Epithelial cell of proximal tubule (primary cell): ENCODE results near the gene TCF25. TPM values are rescaled to one million over a fixed set of nuclear protein-coding genes. Genes with fewer than 3 reads are reported as not detected.
"Not testable (repeated sequence)": the region's sequence is repeated elsewhere in the genome, so short reads cannot be mapped to it uniquely, and the experiment has no call there.

Experiments used
- DNase-seq: peaks from one replicate; pipeline ENCODE4 v3.0.0-alpha.2; 2011; ENCODE audit warnings: low read depth
- H3K4me3 ChIP-seq: 2 replicates; pipeline ENCODE4 v1.5.1; 2011; ENCODE audit warnings: low read depth, mild to moderate bottlenecking, low read length
- total RNA-seq: library from RNA; depleted of rRNA; stranded (reverse); fragments of >200 nt; gene quantifications from 2 replicates; pipeline ENCODE4 v1.2.3, GENCODE V29; 2015
- TF ChIP-seq, protein P1 (sequence below): conservative IDR thresholded peaks from 2 replicates; pipeline ENCODE4 v1.5.1; 2012; ENCODE audit warnings: low read depth, mild to moderate bottlenecking, low read length

TCF25 gene, protein sequence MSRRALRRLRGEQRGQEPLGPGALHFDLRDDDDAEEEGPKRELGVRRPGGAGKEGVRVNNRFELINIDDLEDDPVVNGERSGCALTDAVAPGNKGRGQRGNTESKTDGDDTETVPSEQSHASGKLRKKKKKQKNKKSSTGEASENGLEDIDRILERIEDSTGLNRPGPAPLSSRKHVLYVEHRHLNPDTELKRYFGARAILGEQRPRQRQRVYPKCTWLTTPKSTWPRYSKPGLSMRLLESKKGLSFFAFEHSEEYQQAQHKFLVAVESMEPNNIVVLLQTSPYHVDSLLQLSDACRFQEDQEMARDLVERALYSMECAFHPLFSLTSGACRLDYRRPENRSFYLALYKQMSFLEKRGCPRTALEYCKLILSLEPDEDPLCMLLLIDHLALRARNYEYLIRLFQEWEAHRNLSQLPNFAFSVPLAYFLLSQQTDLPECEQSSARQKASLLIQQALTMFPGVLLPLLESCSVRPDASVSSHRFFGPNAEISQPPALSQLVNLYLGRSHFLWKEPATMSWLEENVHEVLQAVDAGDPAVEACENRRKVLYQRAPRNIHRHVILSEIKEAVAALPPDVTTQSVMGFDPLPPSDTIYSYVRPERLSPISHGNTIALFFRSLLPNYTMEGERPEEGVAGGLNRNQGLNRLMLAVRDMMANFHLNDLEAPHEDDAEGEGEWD
- total RNA-seq = 118 and 192 TPM in 2 replicates

DNA sequence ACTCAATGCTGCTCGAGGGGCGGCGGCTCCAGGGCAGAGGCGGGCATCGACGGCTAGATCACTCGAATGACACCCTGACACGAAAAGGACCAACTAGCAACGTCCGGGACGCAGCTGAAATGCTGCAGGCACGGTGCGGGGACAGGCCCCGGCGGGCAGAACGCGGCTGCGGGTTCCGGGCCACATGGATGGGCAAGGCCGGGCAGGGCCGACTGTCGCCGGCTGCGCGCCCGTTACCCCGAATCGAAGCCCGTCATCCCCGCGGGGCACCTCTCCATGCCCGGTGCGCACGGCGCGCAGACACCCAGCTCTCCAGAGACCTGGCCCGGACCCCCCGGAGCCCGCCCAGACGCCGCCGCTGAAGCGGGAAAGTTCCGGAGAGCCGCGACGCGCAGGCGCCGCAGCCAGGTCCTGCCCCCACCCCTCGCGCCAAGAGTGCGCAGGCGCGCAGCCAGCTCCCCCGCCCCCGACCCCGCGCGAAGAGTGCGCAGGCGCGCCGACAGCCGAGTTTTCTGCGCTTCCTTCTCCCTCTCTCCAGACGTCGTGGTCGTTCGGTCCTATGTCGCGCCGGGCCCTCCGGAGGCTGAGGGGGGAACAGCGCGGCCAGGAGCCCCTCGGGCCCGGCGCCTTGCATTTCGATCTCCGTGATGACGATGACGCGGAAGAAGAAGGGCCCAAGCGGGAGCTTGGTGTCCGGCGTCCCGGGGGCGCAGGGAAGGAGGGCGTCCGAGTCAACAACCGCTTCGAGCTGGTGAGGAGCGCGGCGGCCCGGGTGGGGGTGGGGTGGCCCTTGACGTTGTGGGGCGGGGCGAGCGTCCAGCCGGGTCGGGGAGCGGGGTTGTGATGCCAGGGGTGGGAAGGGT is at the start of gene TCF25:
Gene TCF25 (plus strand): TSS at position 484 of the 863 bp plus-strand sequence. CDS start 76 bp downstream, at position 560.
- no peak for DNase-seq
- H3K4me3 ChIP-seq = peak within 1 kb of the TSS; percentile 98
- TF ChIP-seq, protein P1, sequence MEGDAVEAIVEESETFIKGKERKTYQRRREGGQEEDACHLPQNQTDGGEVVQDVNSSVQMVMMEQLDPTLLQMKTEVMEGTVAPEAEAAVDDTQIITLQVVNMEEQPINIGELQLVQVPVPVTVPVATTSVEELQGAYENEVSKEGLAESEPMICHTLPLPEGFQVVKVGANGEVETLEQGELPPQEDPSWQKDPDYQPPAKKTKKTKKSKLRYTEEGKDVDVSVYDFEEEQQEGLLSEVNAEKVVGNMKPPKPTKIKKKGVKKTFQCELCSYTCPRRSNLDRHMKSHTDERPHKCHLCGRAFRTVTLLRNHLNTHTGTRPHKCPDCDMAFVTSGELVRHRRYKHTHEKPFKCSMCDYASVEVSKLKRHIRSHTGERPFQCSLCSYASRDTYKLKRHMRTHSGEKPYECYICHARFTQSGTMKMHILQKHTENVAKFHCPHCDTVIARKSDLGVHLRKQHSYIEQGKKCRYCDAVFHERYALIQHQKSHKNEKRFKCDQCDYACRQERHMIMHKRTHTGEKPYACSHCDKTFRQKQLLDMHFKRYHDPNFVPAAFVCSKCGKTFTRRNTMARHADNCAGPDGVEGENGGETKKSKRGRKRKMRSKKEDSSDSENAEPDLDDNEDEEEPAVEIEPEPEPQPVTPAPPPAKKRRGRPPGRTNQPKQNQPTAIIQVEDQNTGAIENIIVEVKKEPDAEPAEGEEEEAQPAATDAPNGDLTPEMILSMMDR = no peak

DNA sequence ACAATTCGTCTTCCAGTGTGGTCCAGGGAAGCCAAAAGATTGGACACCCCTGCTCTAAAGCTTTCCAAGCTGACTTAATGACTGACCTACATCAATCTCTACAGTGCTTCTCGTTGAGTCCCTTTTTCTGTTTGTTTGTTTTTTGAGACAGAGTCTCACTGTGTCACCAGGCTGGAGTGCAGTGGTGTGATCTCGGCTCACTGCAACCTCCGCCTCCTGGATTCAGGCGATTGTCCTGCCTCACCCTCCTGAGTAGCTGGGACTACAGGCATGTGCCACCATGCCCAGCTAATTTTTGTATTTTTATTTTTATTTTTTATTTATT is 49.6 kb upstream of the TCF25 start:
- H3K4me3 ChIP-seq, DNase-seq: not testable (repeated sequence)

DNA sequence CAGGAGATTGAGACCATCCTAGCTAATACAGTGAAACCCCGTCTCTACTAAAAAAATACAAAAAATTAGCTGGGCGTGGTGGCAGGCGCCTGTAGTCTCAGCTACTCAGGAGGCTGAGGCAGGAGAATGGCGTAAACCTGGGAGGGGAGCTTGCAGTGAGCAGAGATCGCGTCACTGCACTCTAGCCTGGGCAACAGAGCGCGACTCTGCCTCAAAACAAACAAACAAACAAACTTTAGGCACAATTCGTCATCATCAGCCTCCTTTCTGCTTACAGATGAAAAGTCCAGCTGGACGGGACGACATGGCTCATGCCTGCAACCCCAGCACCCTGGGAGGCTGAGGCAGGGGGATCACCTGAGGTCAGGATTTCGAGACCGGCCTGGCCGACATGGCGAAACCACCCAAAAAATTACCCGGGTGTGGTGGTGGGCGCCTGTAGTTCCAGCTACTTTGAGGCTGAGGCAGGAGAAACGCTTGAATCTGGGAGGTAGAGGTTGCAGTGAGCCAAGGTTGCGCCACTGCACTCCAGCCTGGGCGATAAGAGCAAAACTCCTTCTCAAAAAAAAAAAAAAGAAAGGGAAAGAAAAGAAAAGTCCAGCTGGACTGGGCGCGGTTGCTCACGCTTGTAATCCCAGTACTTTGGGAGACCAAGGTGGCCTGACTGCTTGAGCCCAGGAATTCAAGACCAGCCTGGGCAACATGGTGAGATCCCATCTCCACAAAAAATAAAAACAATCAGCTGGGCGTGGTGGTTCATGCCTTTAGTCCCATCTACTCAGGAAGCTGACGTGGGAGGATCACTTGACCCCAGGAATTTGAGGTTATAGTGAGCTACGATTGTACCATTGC is 46.6 kb upstream of the TCF25 start:
- TF ChIP-seq, protein P1 = no peak
- no peak for DNase-seq
- no peak overlapping the region for H3K4me3 ChIP-seq

DNA sequence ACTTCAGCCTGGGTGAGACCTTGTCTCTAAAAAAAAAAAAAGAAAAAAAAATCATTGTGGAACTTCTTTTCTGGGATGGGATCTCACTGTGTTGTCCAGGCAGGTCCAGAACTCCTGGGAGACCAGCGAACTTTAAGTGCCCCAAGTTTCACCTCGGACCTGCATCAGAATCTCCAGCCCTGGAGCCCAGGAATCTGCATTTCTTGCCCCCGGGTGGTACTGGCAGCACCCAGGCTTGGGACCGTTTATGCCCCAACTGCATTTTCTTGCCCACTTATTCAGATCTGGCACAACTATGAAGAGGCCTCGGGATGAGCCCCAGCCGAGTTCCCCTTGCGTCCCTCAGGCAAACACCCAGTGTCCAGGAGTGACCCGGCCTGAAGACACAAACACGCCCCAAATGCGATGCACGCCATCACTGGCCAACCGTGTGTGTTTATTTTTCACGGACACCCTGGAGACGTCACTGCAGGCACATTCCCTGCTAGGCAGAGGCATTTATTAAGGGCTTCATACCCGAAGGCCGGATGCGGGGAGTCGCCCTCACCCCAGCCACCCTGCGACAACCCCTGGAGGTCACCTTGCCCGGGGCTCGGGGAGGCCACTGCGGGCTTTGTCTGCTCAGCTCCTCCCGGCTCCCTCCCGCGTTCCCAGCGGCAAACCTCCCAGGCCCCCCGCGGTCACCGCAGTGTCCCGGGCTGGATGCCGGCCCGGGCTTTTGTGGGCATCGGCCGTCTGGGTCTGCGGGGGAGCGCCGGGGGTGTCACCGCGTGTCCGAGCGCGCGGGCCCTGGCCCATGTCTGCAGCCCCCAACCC is 45.8 kb upstream of the TCF25 start:
- H3K4me3 ChIP-seq = peak overlapping the region; percentile 62
- TF ChIP-seq, protein P1 = no peak
- DNase-seq = no peak

DNA sequence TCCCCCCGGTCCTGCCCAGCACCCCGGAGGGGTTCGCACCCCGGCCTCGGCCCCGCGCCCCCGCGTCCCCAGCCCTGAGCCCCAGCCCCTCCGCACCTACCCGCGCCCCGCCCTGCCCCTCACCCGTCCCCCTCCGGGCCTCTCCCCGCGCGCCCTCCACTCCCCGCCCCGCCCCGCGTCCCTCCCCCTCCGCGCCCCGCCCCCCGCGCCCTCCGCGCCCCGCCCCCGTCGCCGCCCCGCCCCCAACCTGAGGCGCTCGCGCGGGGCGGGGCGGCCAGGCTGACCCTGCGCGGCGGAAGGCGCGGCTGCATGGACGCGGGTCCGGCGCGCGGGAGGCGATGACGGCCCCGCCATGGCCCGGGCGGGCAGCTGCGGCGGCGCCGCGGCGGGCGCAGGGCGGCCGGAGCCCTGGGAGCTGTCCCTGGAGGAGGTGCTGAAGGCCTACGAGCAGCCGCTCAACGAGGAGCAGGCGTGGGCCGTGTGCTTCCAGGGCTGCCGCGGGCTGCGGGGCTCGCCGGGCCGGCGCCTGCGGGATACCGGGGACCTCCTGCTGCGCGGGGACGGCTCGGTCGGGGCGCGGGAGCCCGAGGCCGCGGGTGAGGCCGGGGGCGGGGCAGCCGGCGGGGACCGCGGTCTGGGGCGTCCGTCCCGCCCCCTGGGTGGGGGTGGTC is 45.1 kb upstream of the TCF25 start, which contains the start of gene SPIRE2:
Gene SPIRE2 (plus strand): TSS at position 277 of the 671 bp plus-strand sequence. CDS start 76 bp downstream, at position 353.
- peak within 1 kb of the TSS; percentile 62 for H3K4me3 ChIP-seq
- TF ChIP-seq, protein P1 = no peak
- DNase-seq = no peak

DNA sequence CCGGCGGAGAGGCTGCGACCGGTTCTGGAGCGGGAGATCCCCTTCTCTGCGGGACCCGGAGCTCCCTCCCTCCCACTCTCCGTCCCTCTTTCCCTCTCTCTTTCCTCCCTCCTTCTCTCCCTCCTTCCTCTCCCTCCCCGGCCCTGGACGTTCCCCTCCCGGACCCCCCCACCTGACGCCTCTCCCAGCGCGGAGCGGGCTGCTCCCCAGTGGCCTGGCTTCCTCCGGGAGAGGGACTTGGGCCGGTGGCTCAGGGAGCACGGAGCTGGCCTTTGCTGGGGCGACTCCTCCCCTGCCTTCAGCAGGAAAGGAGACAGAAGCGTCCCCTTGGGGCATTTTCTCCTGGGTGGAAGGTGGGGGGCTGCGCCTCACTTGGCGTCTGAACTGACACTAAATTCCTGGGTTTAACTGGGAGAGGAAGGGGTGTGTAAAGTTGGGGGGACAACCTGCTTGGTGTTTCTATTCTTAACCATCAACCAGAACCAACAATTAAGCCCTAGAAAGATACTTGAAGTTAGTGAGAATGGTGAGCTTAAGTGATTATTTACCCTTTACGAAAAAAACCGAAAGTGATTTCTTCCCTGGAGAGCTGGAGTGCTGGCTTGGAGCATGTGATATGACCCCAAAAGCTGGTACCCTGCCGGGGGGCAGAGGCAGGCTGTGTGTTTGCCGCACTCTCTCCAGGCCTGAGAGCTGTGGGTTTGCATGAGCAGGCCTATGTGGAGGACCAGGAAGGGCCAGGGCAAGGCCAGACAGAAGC is 44.3 kb upstream of the TCF25 start:
- TF ChIP-seq, protein P1 = no peak
- peak overlapping the region; percentile 52 for H3K4me3 ChIP-seq
- no peak for DNase-seq
